CD4-positive, alpha-beta memory T cell (primary cell): Measurements from ENCODE around the gene WDR81. TPM values are rescaled to one million over a fixed set of nuclear protein-coding genes. Genes with fewer than 3 reads are reported as not detected.

Experiments
- CTCF ChIA-PET: fragments of 350-600 bp; sonication (Branson Sonifier 250); formaldehyde crosslinking; loops from one replicate; lab custom pipeline; 2021; ENCODE audit warnings: inconsistent platforms; ENCODE audit not compliant: partially characterized antibody; lab: Charles Lee
- POLR2A ChIA-PET: fragments of 350-600 bp; sonication (Branson Sonifier 250); formaldehyde crosslinking; loops from one replicate; lab custom pipeline; 2021; ENCODE audit not compliant: partially characterized antibody; lab: Charles Lee
- DNase-seq, 5 donors: peaks; one replicate each; pipeline versions ENCODE4 v3.0.0 to v3.0.0-alpha.2; 2020 to 2022; ENCODE audit warnings: mixed read lengths in 1 of 5
- H3K27ac ChIP-seq: one replicate; pipeline ENCODE4 v1.7.0; 2013; ENCODE audit warnings: low read depth, low read length
- H3K27me3 ChIP-seq: 2 replicates; pipeline ENCODE4 v1.7.0; 2013; ENCODE audit warnings: mild to moderate bottlenecking, low read length, moderate library complexity; ENCODE audit not compliant: insufficient read depth
- H3K36me3 ChIP-seq: 2 replicates; pipeline ENCODE4 v1.7.0; 2013; ENCODE audit warnings: mild to moderate bottlenecking, low read length, moderate library complexity; ENCODE audit not compliant: insufficient read depth
- H3K4me1 ChIP-seq: 2 replicates; pipeline ENCODE4 v1.7.0; 2013; ENCODE audit warnings: mild to moderate bottlenecking, low read length, moderate library complexity; ENCODE audit not compliant: insufficient read depth
- H3K4me3 ChIP-seq, 2 donors: one replicate each; pipeline ENCODE4 v1.7.0; 2013; ENCODE audit warnings: low read length in 2 of 2, mild to moderate bottlenecking in 1 of 2
- H3K9me3 ChIP-seq, 2 donors: one replicate each; pipeline ENCODE4 v1.7.0; 2013; ENCODE audit warnings: low read length in 2 of 2, control low read depth in 1 of 2; ENCODE audit not compliant: control insufficient read depth in 1 of 2
- H3K27ac Mint-ChIP-seq, 7 donors: one replicate each; pipeline ENCODE4 v1.8.0; 2020 to 2021; ENCODE audit warnings: mixed read lengths in 7 of 7, mild to moderate bottlenecking in 6 of 7, inconsistent platforms in 3 of 7, moderate library complexity in 3 of 7
- H3K27me3 Mint-ChIP-seq, 2 donors: one replicate each; pipeline ENCODE4 v1.8.0; 2020 to 2021; ENCODE audit warnings: mixed read lengths in 2 of 2
- H3K36me3 Mint-ChIP-seq, 2 donors: one replicate each; pipeline ENCODE4 v1.8.0; 2020 to 2021; ENCODE audit warnings: mixed read lengths in 2 of 2, inconsistent platforms in 1 of 2, mild to moderate bottlenecking in 1 of 2
- H3K4me1 Mint-ChIP-seq, 4 donors: one replicate each; pipeline ENCODE4 v1.8.0; 2020 to 2021; ENCODE audit warnings: mixed read lengths in 4 of 4, mild to moderate bottlenecking in 1 of 4
- H3K4me3 Mint-ChIP-seq, 8 donors: one replicate each; pipeline ENCODE4 v1.8.0; 2020 to 2021; ENCODE audit warnings: mixed read lengths in 8 of 8, mild to moderate bottlenecking in 7 of 8, moderate library complexity in 6 of 8, inconsistent platforms in 3 of 8
- H3K9me3 Mint-ChIP-seq, 8 donors: one replicate each; pipeline ENCODE4 v1.8.0; 2020 to 2021; ENCODE audit warnings: mixed read lengths in 8 of 8, mild to moderate bottlenecking in 5 of 8, inconsistent platforms in 3 of 8, moderate library complexity in 1 of 8
- intact Hi-C: fragments of 100-400 bp; cut with micrococcal nuclease; formaldehyde crosslinking; loops from one replicate; pipeline ENCODE4 v1.15.1; 2023
- polyA plus RNA-seq, 2 donors: library from polyadenylated mRNA; unstranded; fragments of 300-500 nt; fragmentation: Illumina TruSeq; gene quantifications; one replicate each; pipeline ENCODE4 v1.2.3, GENCODE V29; 2021
- total RNA-seq, 2 experiments: library from RNA; stranded (reverse); gene quantifications; one replicate each; pipeline ENCODE4 v1.2.3, GENCODE V29; 2021

Gene WDR81
- total and polyA plus RNA-seq, 4 experiments from 2014 or later: 4.4 to 40.3 (median 29.9) TPM

GRCh38 chr17:1752425-1753262 lies 28.1 kb downstream of the WDR81 start:
- intact Hi-C loops: no loop called here
- Histone ChIP-seq H3K36me3 (no peaks in the 10 kb centered on the region), H3K27me3 (no peaks in the 10 kb centered on the region), H3K27ac (no peak overlapping the region), H3K4me3 (no peak overlapping the region), H3K4me1 (no peaks in the 10 kb centered on the region), H3K9me3 (no peaks in the 10 kb centered on the region)
- Mint-ChIP-seq H3K4me1 (peaks cover 0 to 4% (median 0%) of the 10 kb centered on the region in 4 donors), H3K9me3 (no peaks in the 10 kb centered on the region), H3K27ac (peak overlapping the region in 2 of 7 donors; percentile 48 to 65), H3K4me3 (no peak overlapping the region), H3K27me3 (peaks cover 0 to 2% of the 10 kb centered on the region in 2 donors), H3K36me3 (no peaks in the 10 kb centered on the region)
- POLR2A ChIA-PET: interaction anchor here (3.1 kb wide), 1 partner anchor 10 kb away, joined by 17 read pairs; the partner anchor contains the start of gene SERPINF1
- CTCF ChIA-PET: interaction anchor here (1.0 to 1.1 kb wide), 2 partner anchors 21 to 31 kb away, joined by 3 to 4 read pairs; no protein-coding TSS in a partner anchor
- DNase-seq: no peak

DNA sequence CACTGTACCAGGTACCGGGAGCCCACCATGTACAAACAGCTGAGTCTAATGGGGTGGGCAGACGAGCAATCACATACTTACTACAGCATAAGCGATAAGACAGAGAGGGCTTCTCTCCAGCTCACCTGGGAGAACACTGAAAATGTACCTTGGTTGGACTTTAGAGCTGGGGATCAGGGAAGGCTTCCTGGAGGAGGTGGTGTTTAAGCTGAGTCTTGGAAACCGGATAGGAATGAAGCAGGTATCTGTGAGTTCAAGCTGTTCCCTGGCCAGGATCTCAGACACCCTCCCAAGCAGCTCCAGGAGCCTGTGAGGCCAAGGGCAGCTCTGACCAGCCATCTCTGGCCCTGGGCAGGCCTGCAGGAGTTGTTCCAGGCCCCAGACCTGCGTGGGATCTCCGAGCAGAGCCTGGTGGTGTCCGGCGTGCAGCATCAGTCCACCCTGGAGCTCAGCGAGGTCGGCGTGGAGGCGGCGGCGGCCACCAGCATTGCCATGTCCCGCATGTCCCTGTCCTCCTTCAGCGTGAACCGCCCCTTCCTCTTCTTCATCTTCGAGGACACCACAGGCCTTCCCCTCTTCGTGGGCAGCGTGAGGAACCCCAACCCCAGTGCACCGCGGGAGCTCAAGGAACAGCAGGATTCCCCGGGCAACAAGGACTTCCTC lies 29.4 kb downstream of the WDR81 start:
- DNase-seq: no peak
- intact Hi-C loops: no loop called here
- no peaks in the 10 kb centered on the region for H3K27me3 ChIP-seq
- no peak overlapping the region for H3K4me3 Mint-ChIP-seq
- H3K4me3 ChIP-seq: no peak overlapping the region
- ChIA-PET POLR2A (interaction anchor here (0.5 to 3.1 kb wide), 2 partner anchors 9 to 40 kb away, joined by 3 to 17 read pairs; partner anchors contain the start of gene SERPINF1), CTCF (no interaction called here)
- no peak overlapping the region for H3K27ac ChIP-seq
- no peaks in the 10 kb centered on the region for H3K36me3 ChIP-seq
- H3K9me3 Mint-ChIP-seq: no peaks in the 10 kb centered on the region
- H3K4me1 ChIP-seq: no peaks in the 10 kb centered on the region
- H3K9me3 ChIP-seq: no peaks in the 10 kb centered on the region
- no peak overlapping the region for H3K27ac Mint-ChIP-seq
- H3K27me3 Mint-ChIP-seq: peaks cover 0 to 2% of the 10 kb centered on the region in 2 donors
- H3K36me3 Mint-ChIP-seq: no peaks in the 10 kb centered on the region
- peaks cover 0 to 10% (median 1%) of the 10 kb centered on the region in 4 donors for H3K4me1 Mint-ChIP-seq

- no peaks in the 10 kb centered on the region for H3K27me3 ChIP-seq
- POLR2A ChIA-PET: interaction anchor here (0.6 to 3.1 kb wide), 3 partner anchors 8 to 15 kb away, joined by 3 to 17 read pairs (median 3); partner anchors contain the start of gene SERPINF1
- H3K4me3 ChIP-seq: no peak overlapping the region
- DNase-seq: no peak
- H3K36me3 ChIP-seq: no peaks in the 10 kb centered on the region
- CTCF ChIA-PET: no interaction called here
- no peaks in the 10 kb centered on the region for H3K9me3 ChIP-seq
- Mint-ChIP-seq H3K4me3 (no peak overlapping the region), H3K27me3 (peaks cover 0 to 2% of the 10 kb centered on the region in 2 donors), H3K9me3 (no peaks in the 10 kb centered on the region), H3K36me3 (no peaks in the 10 kb centered on the region), H3K4me1 (peaks cover 0 to 11% (median 1%) of the 10 kb centered on the region in 4 donors), H3K27ac (peak overlapping the region in 1 of 7 donors; percentile 24)
- no peaks in the 10 kb centered on the region for H3K4me1 ChIP-seq
- H3K27ac ChIP-seq: no peak overlapping the region
- intact Hi-C loops: no loop called here
Measured at GRCh38 chr17:1754430-1755112, 30.1 kb downstream of the WDR81 start.

- Histone ChIP-seq H3K4me3 (no peak overlapping the region), H3K27ac (no peak overlapping the region), H3K27me3 (no peaks in the 10 kb centered on the region), H3K4me1 (no peaks in the 10 kb centered on the region), H3K9me3 (no peaks in the 10 kb centered on the region), H3K36me3 (no peaks in the 10 kb centered on the region)
- no peak for DNase-seq
- Mint-ChIP-seq H3K36me3 (no peaks in the 10 kb centered on the region), H3K27me3 (peaks cover 0 to 2% of the 10 kb centered on the region in 2 donors), H3K27ac (peak overlapping the region in 1 of 7 donors; percentile 24), H3K4me1 (peaks cover 0 to 11% (median 1%) of the 10 kb centered on the region in 4 donors), H3K9me3 (no peaks in the 10 kb centered on the region), H3K4me3 (no peak overlapping the region)
- intact Hi-C loops: no loop called here
- CTCF ChIA-PET: interaction anchor here (0.9 kb wide), 1 partner anchor 18 kb away, joined by 3 read pairs; no protein-coding TSS in a partner anchor
- POLR2A ChIA-PET: interaction anchor here (0.6 to 1.1 kb wide), 3 partner anchors 9 to 74 kb away, joined by 3 read pairs; partner anchors contain the start of gene SMYD4
Measured at GRCh38 chr17:1755252-1755826, 30.8 kb downstream of the WDR81 start.

DNA sequence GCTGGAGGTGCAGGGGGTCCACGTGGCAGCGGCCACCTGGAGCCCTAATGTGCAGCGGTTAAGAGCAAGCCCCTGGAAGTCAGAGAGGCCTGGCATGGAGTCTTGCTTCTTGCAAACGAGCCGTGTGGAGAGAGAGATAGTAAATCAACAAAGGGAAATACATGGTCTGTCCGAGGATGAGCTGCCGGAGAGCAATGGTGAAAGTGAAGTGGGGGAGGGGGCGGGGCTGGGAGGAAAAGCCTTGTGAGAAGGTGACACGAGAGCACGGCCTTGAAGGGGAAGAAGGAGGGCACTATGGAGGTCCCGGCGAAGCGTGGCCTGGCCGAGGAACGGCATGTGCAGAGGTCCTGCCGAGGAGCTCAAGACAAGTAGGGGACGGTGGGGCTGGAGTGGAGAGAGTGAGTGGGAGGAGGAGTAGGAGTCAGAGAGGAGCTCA lies 31.3 kb downstream of the WDR81 start:
- H3K27me3 ChIP-seq: no peaks in the 10 kb centered on the region
- no peak overlapping the region for H3K4me3 ChIP-seq
- intact Hi-C loops: no loop called here
- ChIA-PET CTCF (interaction anchor here (0.9 to 2.4 kb wide), 2 partner anchors 18 to 35 kb away, joined by 3 to 8 read pairs; no protein-coding TSS in a partner anchor), POLR2A (interaction anchor here (0.6 kb wide), 1 partner anchor 74 kb away, joined by 3 read pairs; the partner anchor contains the start of gene SMYD4)
- H3K4me1 Mint-ChIP-seq: peaks cover 0 to 11% (median 1%) of the 10 kb centered on the region in 4 donors
- no peaks in the 10 kb centered on the region for H3K36me3 ChIP-seq
- peaks cover 0 to 2% of the 10 kb centered on the region in 2 donors for H3K27me3 Mint-ChIP-seq
- H3K9me3 Mint-ChIP-seq: no peaks in the 10 kb centered on the region
- DNase-seq: no peak
- H3K36me3 Mint-ChIP-seq: no peaks in the 10 kb centered on the region
- H3K9me3 ChIP-seq: no peaks in the 10 kb centered on the region
- no peak overlapping the region for H3K4me3 Mint-ChIP-seq
- no peaks in the 10 kb centered on the region for H3K4me1 ChIP-seq
- H3K27ac ChIP-seq: no peak overlapping the region
- peak overlapping the region in 3 of 7 donors; percentile 13 to 81 (median 70) for H3K27ac Mint-ChIP-seq

- Mint-ChIP-seq H3K27me3 (peaks cover 0 to 2% of the 10 kb centered on the region in 2 donors), H3K36me3 (no peaks in the 10 kb centered on the region), H3K27ac (peak overlapping the region in 5 of 7 donors; percentile 29 to 83 (median 45)), H3K4me1 (peaks cover 9 to 41% (median 11%) of the 10 kb centered on the region in 4 donors), H3K9me3 (no peaks in the 10 kb centered on the region), H3K4me3 (no peak overlapping the region)
- CTCF ChIA-PET: no interaction called here
- no peak overlapping the region for H3K27ac ChIP-seq
- H3K27me3 ChIP-seq: no peaks in the 10 kb centered on the region
- no peak for DNase-seq
- H3K4me1 ChIP-seq: peaks cover 24% of the 10 kb centered on the region
- intact Hi-C loops: no loop called here
- H3K36me3 ChIP-seq: no peaks in the 10 kb centered on the region
- H3K9me3 ChIP-seq: no peaks in the 10 kb centered on the region
- POLR2A ChIA-PET: no interaction called here
- H3K4me3 ChIP-seq: no peak overlapping the region
Measured at GRCh38 chr17:1758807-1759206, 34.3 kb downstream of the WDR81 start.
